Cardiac fibroblast (primary cell): Measurements from ENCODE around the gene HINT1.

Source experiments
- DNase-seq, 2 donors: peaks; one replicate each; pipeline versions ENCODE4 v3.0.0 to v3.0.0-alpha.2; 2010; ENCODE audit warnings: low read depth in 2 of 2
- H3K4me3 ChIP-seq, 2 donors: replicated peaks in 1 of 2; 1 replicate in 1 of 2; 2 replicates in 1 of 2; pipeline ENCODE4 v1.5.1; 2011; ENCODE audit warnings: low read depth in 2 of 2, low read length in 2 of 2, mild to moderate bottlenecking in 2 of 2, moderate library complexity in 1 of 2
- TF ChIP-seq, protein P1 (sequence below): IDR thresholded peaks from one replicate; pipeline ENCODE4 v1.5.1; 2011; ENCODE audit warnings: low read depth, mild to moderate bottlenecking, low read length, inconsistent platforms

HINT1 gene

DNA sequence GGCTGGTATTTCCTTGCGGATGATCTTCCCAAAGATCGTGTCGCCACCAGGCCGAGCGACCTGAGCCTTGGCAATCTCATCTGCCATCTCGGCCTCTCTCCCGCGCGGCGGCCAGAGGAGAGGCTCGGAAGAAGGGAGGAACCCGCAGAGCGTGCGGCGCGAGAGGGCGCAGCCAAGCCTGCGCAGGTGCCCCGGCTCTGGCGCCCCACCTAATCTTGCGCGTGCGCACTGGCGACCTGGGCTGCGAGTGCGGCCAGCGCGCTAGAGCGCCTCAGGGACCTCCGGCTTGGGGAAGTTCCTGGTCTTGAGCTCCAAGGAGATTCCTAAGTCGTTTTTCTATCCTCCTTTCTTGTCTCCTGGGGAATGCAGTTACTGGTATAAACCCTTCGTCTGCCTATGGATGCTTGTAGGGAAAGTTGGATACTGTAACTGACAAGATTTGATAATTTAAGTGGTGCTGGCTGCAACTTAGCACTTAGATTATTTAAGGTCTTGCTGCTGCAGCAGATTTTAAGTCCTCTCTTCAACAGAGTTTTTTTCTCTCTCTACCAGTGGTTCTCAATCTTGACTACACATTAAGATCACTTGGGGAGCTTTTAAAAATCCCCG lies at the start of gene HINT1:
TSS of gene HINT1 (minus strand) at position 138 of the 609 bp plus-strand sequence. CDS start at position 87, 51 bp downstream.
- TF ChIP-seq, protein P1, sequence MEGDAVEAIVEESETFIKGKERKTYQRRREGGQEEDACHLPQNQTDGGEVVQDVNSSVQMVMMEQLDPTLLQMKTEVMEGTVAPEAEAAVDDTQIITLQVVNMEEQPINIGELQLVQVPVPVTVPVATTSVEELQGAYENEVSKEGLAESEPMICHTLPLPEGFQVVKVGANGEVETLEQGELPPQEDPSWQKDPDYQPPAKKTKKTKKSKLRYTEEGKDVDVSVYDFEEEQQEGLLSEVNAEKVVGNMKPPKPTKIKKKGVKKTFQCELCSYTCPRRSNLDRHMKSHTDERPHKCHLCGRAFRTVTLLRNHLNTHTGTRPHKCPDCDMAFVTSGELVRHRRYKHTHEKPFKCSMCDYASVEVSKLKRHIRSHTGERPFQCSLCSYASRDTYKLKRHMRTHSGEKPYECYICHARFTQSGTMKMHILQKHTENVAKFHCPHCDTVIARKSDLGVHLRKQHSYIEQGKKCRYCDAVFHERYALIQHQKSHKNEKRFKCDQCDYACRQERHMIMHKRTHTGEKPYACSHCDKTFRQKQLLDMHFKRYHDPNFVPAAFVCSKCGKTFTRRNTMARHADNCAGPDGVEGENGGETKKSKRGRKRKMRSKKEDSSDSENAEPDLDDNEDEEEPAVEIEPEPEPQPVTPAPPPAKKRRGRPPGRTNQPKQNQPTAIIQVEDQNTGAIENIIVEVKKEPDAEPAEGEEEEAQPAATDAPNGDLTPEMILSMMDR, result no peak
- H3K4me3 ChIP-seq, result peak within 1 kb of the TSS; percentile 76 to 83
- DNase-seq, result peak; percentile 87 to 89

DNA sequence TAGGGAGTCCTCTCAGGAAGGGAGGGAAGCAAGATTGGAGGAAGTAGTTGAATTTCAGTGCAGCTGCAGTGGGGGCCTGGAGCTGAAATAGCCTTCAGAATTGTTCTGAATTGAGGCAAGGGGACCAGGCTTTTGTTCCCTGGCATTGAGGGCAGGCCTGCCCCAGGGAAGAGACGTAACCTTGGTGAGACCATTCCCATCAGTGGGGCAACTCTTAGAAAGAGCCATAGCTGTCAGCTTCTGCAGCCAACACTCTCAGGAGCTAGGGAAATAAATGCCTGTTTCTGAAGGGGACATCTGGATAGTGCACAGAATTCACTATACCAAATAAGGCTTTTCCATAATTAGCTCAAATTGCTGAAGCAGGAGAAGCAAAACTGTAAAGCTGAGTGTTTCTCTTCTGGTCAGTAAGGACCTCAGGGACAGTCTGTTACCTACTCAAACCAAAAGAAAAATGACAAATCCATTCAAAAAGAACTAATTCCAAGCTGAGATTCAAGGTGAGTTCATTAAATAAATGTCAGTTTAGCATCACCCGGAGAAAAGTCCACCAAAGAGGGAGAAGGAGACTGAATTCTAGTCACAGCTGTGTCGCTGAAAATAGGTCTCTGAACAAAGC lies 49.7 kb upstream of the HINT1 start:
- no peak overlapping the region for H3K4me3 ChIP-seq
- TF ChIP-seq, protein P1, result no peak
- DNase-seq, result no peak

DNA sequence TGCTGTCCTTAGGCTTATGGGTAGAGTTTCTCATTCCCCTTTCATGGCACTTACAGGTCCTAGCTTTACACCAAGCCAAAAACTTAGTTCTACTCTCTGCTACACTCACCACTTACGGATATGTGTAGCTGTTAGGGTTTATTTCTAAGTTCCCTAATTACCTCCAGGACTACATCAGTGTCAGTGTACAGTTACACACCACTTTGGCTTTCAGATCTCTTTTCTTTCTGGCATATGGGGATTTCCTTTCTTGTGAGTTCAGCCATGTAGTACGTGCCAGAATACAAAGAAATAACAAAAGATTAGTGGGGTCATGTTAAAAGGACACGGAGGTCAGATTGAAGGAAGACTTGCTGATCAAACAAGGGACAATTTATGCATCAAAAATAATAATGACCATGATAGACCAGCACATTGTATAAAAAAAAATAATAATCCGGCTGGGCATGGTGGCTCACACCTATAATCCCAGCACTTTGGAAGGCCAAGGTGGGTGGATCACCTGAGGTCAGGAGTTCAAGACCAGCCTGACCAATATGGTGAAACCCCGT lies 47.5 kb upstream of the HINT1 start:
- TF ChIP-seq, protein P1, result no peak
- DNase-seq, result no peak
- no peak overlapping the region for H3K4me3 ChIP-seq

DNA sequence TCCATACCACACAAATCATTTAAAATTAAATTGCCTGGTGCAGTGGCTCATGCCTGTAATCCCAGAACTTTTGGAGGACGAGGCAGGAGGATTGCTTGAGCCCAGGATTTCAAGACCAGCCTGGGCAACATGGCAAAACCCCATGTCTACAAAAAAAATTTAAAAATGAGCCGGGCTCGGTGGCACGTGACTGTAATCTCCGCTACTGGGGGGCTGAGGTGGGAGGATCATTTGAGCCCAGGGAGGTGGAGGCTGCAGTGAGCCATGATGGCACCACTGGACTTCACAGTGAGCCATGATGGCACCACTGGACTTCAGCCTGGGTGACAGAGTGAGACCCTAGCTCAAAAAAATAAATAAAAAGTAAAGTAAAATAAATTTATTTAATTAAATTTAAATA lies 46.6 kb upstream of the HINT1 start:
- TF ChIP-seq, protein P1, result no peak
- no peak for DNase-seq
- H3K4me3 ChIP-seq, result no peak overlapping the region

DNA sequence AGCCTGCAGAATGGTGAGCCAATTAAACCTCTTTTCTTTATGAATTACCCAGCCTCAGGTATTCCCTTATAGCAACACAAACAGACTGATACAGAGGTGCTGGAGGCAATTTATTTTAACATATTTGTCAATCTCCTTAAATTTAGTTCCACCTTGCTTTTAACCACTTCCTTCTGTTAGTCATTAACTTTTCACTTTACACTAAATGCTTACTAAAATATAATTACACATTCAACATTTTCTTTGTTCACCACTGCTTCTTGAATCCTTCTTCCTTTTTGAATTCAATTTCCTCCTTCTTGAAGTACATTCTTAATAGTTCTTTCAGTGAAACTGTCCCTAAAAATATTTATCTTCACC lies 45.1 kb upstream of the HINT1 start:
- TF ChIP-seq, protein P1, result no peak
- H3K4me3 ChIP-seq, result no peak overlapping the region
- DNase-seq, result no peak

DNA sequence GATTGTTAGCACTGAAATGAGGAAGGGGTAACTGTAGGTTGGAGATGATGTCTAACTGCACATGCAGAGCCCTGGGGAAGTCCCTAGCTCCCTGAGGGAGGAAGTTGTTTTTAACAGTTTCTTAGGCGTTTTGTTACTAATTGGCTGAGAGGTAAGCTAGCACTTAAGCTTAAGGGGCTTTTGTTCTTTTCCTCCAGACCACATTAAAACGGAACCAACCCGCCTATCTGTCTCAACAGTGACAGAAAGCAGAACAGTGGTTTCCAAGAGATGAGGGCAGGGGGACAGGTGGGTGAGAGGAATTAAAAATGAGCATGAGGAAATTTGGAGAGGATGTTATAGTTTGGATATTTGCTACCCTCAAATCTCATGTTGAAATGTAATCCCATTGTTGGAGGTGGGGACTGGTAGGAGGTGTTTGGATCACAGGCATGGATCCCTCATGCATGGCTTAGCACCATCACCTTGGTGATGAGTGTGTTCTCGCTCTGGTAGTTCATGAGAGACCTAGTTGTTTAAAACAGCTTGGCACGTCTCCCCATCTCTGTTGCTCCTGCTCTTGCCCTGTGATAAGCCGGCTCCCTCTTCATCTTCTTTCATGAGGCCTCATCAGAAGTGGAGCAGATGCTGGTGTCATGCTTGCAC lies 44.6 kb upstream of the HINT1 start:
- H3K4me3 ChIP-seq, result no peak overlapping the region
- TF ChIP-seq, protein P1, result no peak
- no peak for DNase-seq
